ENCODE data around the gene NOSIP.

NOSIP gene

DNA sequence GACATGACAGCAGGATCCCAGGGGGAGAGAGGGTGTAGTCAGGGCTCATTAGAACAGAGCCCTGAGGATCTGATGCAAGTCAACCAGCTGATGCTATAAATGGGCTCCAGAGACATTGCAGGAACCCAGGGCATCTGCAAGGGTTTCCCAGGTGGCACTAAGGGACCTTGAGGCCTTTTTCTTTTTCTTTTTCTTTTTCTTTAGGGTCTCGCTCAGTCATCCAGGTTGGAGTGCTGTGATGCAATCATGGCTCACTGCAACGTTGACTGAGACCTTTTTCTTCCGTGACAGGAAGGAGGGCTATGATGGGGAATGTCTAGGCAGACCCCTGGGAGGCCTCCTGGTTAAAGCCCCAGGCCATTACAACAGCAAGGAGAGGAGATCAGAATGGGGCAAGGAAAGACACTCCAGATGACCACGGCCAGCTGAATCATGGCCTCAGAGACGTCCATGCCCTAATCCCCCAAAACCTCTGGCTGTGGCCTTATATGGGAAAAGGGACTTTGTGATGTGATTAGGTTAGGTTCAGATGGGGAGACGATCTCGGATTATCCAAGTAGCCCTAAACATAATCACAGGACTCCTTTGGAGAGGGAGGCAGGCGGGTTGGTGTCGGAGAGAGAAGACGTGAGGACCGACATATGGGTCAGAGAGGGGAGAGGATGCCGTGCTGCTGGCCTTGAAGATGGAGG is 72.4 kb downstream of the NOSIP start:
- no peak for DNase-seq (ENCODE audit: low read depth)

DNA sequence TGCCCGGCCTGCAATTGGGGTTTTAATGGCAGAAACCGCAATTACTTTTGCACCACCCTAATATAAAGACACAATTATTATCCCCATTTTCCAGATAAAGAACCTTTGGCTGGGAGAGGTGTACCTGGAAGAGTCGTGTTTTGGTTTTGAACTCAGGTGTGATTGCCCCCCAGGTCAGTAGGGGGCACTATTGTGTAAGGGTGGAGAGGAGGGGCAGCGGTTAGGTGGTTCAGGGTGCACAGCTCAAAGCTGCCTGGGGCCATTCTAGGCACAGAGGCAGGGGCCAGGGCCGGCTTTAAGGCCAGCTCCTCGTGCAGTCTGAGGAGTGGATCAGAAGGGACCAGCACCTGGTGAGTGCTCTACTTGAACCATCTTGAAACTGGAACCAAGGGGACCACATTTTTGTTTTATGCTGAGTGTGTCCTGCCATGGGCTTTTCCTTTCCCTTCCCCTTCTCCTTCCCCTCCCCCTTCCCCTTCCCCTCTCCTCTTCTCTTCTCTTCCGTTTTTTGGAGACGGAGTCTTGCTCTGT is 73.7 kb downstream of the NOSIP start:
- DNase-seq (ENCODE audit: low read depth) = no peak

All from stimulated activated CD8-positive, alpha-beta memory T cell treated with anti-CD3 and anti-CD28 coated beads, Interleukin-7, amount 100 ng/mL, for 24 hours (primary cell).